Fibroblast of lung (primary cell): ENCODE data around the gene GRK1. TPM values are rescaled to one million over a fixed set of nuclear protein-coding genes. Genes with fewer than 3 reads are reported as not detected.

Source experiments
- DNase-seq, 2 donors: peaks; one replicate each; pipeline versions ENCODE4 v3.0.0 to v3.0.0-alpha.2; 2010; ENCODE audit warnings: low read depth in 2 of 2
- H2AFZ ChIP-seq: 2 replicates; pipeline ENCODE4 v1.5.1; 2012; ENCODE audit warnings: low read length, control low read depth, inconsistent platforms
- H3K27ac ChIP-seq: 2 replicates; pipeline ENCODE4 v1.5.1; 2011; ENCODE audit warnings: low read length, control low read depth; ENCODE audit not compliant: insufficient read depth
- H3K27me3 ChIP-seq: 2 replicates; pipeline ENCODE4 v1.5.1; 2011; ENCODE audit warnings: mild to moderate bottlenecking, low read length; ENCODE audit not compliant: control insufficient read depth, insufficient read depth
- H3K36me3 ChIP-seq: 2 replicates; pipeline ENCODE4 v1.5.1; 2011; ENCODE audit warnings: low read length; ENCODE audit not compliant: control insufficient read depth, insufficient read depth
- H3K4me1 ChIP-seq: 2 replicates; pipeline ENCODE4 v1.5.1; 2011; ENCODE audit warnings: low read length; ENCODE audit not compliant: control insufficient read depth, insufficient read depth; ENCODE audit errors: extremely low read depth
- H3K4me2 ChIP-seq: 2 replicates; pipeline ENCODE4 v1.5.1; 2011; ENCODE audit warnings: low read length, control low read depth; ENCODE audit not compliant: insufficient read depth; ENCODE audit errors: extremely low read depth
- H3K4me3 ChIP-seq, 4 experiments: fragments of 200-600 bp in 1 of 4; sonication (generic) in 1 of 4; replicated peaks in 1 of 4; 2 replicates each; pipeline ENCODE4 v1.5.1; 2011 to 2016; ENCODE audit warnings: low read length in 4 of 4, low read depth in 3 of 4, mild to moderate bottlenecking in 3 of 4, control low read depth in 2 of 4, inconsistent platforms in 1 of 4, mixed read lengths in 1 of 4; ENCODE audit not compliant: insufficient read depth in 1 of 4; ENCODE audit errors: control extremely low read depth in 1 of 4
- H3K79me2 ChIP-seq: 2 replicates; pipeline ENCODE4 v1.5.1; 2012; ENCODE audit warnings: mild to moderate bottlenecking, low read length, inconsistent platforms; ENCODE audit not compliant: control insufficient read depth, insufficient read depth
- H3K9ac ChIP-seq: 2 replicates; pipeline ENCODE4 v1.5.1; 2011; ENCODE audit warnings: mild to moderate bottlenecking, low read length, control low read depth; ENCODE audit not compliant: insufficient read depth
- H3K9me3 ChIP-seq: 2 replicates; pipeline ENCODE4 v1.5.1; 2012; ENCODE audit warnings: low read depth, low read length; ENCODE audit not compliant: control insufficient read depth, insufficient read depth
- H4K20me1 ChIP-seq: 2 replicates; pipeline ENCODE4 v1.5.1; 2011; ENCODE audit warnings: low read length; ENCODE audit not compliant: control insufficient read depth, insufficient read depth; ENCODE audit errors: extremely low read depth
- CTCF ChIP-seq, 2 donors: IDR thresholded peaks in 1 of 2; conservative IDR thresholded peaks in 1 of 2; 1 replicate in 1 of 2; 2 replicates in 1 of 2; pipeline ENCODE4 v1.5.1; 2011 to 2012; ENCODE audit warnings: low read length in 2 of 2, control low read depth in 1 of 2, inconsistent platforms in 1 of 2, low read depth in 1 of 2, mild to moderate bottlenecking in 1 of 2
- EZH2 ChIP-seq: IDR thresholded peaks from 2 replicates; pipeline ENCODE4 v1.5.1; 2012; ENCODE audit warnings: low read length, control low read depth, mild to moderate bottlenecking; ENCODE audit errors: missing control alignments
- polyA plus RNA-seq, 2 donors: library from polyadenylated mRNA; depleted of rRNA in 1 of 2; stranded (reverse) in 1 of 2; unstranded in 1 of 2; fragments of >200 nt; gene quantifications; 2 replicates each; pipeline ENCODE4 v1.2.1, GENCODE V29; 2011 to 2012; ENCODE audit warnings: missing spikeins in 1 of 2
- total RNA-seq: library from RNA; depleted of rRNA; stranded (reverse); fragments of >200 nt; gene quantifications from 2 replicates; pipeline ENCODE4 v1.2.1, GENCODE V29; 2014

GRK1 gene
- total and polyA plus RNA-seq, 2 donors (not counting 1 experiment from before 2014, with no cell fraction given), result 0.17 TPM; not detected in 1

DNA sequence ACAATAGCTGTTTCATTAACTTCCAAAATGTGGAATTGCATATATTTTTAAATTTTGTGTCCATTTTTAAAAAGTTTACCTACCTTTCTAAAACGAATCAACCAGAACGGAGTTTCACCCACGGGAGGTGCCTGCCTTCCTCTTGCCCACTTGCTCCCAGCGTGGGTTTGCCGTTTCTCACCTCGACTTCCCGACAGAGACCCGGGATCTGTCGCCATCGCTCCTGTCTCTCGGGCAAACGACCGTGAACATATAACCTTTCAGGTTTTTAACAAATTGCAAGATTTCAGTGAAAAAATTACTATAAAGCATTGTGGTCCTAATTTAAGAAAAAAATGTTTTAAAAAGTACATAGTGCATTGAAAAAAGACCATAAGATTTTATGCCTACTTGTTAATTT lies 96.2 kb downstream of the GRK1 start:
- no peak for TF ChIP-seq EZH2
- TF ChIP-seq CTCF (conservative IDR thresholded peaks at IDR 0.05 in 1 of 2, IDR thresholded peaks at IDR 0.05 in 1 of 2; ENCODE audit: low read depth in 1 of 2, low read length in 2 of 2), result no peak
- Histone ChIP-seq H4K20me1 (no peaks in the 10 kb centered on the region), H3K36me3 (no peaks in the 10 kb centered on the region), H3K9ac (no peak overlapping the region), H3K79me2 (no peaks in the 10 kb centered on the region), H3K27ac (no peak overlapping the region), H3K9me3 (no peaks in the 10 kb centered on the region), H2AFZ (no peak overlapping the region), H3K4me1 (no peaks in the 10 kb centered on the region), H3K4me3 (no peak overlapping the region), H3K4me2 (no peak overlapping the region), H3K27me3 (peaks cover 3% of the 10 kb centered on the region)
- DNase-seq, result no peak

DNA sequence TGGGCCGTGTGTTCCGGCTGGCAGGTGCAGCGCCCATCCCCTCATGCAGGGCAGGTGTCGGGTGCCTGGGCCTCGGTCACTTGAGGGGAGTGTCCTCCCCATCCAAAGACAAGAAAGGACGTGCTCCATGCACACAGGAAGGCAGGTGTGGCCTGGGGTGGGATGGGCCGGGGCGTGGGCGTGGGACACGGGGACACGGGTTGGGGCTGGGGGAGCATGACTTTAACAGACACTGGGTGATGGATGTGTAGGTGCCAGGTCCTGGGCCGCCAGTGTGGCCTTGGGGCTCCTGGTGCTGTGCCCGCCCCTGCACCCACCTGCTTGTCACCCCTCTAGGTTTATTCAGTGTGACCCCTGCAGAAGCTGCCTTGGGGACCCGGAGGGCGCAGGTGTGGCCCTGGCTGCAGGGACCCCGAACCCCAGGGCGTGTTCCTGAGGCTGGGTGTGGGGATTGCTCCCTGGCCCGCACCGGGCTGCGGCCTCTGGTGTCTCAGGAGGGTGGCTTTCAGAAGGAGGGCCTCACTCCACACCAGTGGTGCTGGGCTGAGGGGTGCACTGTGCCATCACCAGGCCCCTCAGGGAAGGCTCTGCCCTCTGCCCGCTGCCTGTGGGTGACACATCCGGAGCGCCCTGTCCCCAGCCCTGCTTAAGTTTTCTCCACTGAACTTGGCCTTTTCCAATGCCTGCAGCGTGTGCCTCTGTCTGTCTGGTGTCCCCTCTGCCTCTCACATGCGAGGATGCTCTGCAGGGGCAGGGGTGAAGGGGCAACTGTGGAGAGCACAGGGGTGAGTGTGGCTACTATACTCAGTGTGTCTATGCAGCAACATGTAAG lies 97.2 kb downstream of the GRK1 start:
- H3K36me3 ChIP-seq, result no peaks in the 10 kb centered on the region
- no peaks in the 10 kb centered on the region for H3K9me3 ChIP-seq
- H4K20me1 ChIP-seq, result no peaks in the 10 kb centered on the region
- DNase-seq, result no peak
- TF ChIP-seq CTCF (conservative IDR thresholded peaks at IDR 0.05 in 1 of 2, IDR thresholded peaks at IDR 0.05 in 1 of 2; ENCODE audit: low read depth in 1 of 2, low read length in 2 of 2), result no peak
- H3K79me2 ChIP-seq, result no peaks in the 10 kb centered on the region
- no peak overlapping the region for H3K4me3 ChIP-seq
- H3K9ac ChIP-seq, result no peak overlapping the region
- H3K4me1 ChIP-seq, result no peaks in the 10 kb centered on the region
- no peak overlapping the region for H2AFZ ChIP-seq
- no peak overlapping the region for H3K27ac ChIP-seq
- no peak overlapping the region for H3K4me2 ChIP-seq
- peaks cover 3% of the 10 kb centered on the region for H3K27me3 ChIP-seq

GRCh38 chr13:113764793-113765563 lies 98.0 kb downstream of the GRK1 start:
- no peak overlapping the region for H3K4me3 ChIP-seq
- H2AFZ ChIP-seq, result no peak overlapping the region
- H3K9ac ChIP-seq, result no peak overlapping the region
- H4K20me1 ChIP-seq, result no peaks in the 10 kb centered on the region
- no peak overlapping the region for H3K4me2 ChIP-seq
- H3K36me3 ChIP-seq, result no peaks in the 10 kb centered on the region
- no peaks in the 10 kb centered on the region for H3K4me1 ChIP-seq
- H3K27me3 ChIP-seq, result peaks cover 3% of the 10 kb centered on the region
- H3K79me2 ChIP-seq, result no peaks in the 10 kb centered on the region
- TF ChIP-seq EZH2, result no peak
- TF ChIP-seq CTCF (conservative IDR thresholded peaks at IDR 0.05 in 1 of 2, IDR thresholded peaks at IDR 0.05 in 1 of 2; ENCODE audit: low read depth in 1 of 2, low read length in 2 of 2), result no peak
- no peaks in the 10 kb centered on the region for H3K9me3 ChIP-seq
- no peak overlapping the region for H3K27ac ChIP-seq
- DNase-seq, result no peak
